NCI-H1436 (cell line): Measurements from ENCODE around the gene LEP.
A peak's percentile ranks its signal among the peaks of the same experiment; 100 is the strongest.

Experiments used
- DNase-seq: peaks from one replicate; lab custom pipeline; 2025; lab: John Stamatoyannopoulos, UW

The LEP gene

DNA sequence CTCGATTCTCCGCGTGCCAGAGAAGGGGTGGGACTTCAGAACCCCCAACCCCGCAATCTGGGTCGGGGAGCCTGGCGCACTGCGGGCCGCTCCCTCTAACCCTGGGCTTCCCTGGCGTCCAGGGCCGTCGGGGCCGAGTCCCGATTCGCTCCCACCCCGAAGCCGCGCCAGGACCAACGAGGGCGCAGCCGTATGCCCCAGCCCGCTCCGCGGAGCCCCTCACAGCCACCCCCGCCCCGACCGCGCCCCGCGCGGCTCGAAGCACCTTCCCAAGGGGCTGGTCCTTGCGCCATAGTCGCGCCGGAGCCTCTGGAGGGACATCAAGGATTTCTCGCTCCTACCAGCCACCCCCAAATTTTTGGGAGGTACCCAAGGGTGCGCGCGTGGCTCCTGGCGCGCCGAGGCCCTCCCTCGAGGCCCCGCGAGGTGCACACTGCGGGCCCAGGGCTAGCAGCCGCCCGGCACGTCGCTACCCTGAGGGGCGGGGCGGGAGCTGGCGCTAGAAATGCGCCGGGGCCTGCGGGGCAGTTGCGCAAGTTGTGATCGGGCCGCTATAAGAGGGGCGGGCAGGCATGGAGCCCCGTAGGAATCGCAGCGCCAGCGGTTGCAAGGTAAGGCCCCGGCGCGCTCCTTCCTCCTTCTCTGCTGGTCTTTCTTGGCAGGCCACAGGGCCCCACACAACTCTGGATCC is at the start of gene LEP:
Gene LEP (plus strand): TSS at position 583 of the 691 bp plus-strand sequence. CDS start 10,741 bp downstream, outside the sequence.
- DNase-seq = no peak

DNA sequence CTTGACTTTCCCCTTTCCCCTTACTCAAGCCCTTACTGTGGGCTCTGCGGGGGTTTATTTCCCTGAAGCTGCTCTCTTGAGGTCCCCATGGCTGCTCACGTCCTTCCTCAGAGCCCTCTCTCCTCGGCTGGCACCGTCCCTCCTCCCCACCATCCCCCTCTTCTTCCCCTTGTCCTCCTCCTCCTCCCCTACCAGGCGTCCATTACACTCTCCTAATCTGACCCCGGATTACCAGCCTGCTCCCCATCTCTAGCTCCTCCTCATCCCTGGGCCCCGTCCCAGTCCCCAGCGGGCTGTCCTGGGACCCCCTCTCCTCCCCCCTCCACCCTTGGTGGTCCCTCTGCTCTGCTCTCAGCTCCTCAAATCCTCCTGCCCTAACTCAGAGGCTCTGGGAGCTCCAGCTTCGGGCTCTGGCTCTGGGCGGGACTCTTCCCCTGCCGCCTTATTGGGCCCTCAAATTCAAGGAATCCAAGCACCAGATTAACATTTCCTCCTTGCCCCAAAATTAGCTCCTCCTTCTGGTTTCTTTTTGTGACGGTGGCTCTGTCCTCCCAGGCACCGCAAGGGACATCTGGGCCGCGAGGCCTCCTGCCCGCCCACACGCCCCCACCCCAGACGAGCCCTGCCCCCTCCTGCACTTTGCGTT is 48.5 kb upstream of the LEP start:
- DNase-seq = no peak

GRCh38 chr7:128194533-128195282 is 46.4 kb upstream of the LEP start:
- no peak for DNase-seq

GRCh38 chr7:128197589-128197988 is 43.5 kb upstream of the LEP start:
- no peak for DNase-seq

- DNase-seq = no peak
Observed at GRCh38 chr7:128197989-128198580, 43.0 kb upstream of the LEP start.

DNA sequence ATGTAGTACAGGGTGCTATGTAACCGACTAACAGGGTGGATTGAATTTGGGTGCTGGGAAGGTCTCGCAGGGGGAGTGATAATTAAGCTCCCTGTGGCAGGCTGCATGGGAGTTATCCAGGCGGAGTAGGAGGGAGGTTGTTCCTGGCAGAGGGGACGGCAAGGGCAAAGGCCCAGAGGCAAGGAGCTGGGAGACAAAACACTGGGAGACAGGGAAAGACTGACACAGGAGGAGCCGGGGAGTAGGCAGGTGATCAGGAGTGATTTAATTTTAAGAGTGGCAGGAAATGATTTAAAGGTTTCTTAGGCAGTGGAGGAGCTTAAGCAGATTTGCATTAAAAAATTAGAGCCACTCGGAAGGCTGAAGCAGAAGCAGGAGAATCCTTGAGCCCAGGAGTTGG is 40.7 kb upstream of the LEP start:
- no peak for DNase-seq

DNA sequence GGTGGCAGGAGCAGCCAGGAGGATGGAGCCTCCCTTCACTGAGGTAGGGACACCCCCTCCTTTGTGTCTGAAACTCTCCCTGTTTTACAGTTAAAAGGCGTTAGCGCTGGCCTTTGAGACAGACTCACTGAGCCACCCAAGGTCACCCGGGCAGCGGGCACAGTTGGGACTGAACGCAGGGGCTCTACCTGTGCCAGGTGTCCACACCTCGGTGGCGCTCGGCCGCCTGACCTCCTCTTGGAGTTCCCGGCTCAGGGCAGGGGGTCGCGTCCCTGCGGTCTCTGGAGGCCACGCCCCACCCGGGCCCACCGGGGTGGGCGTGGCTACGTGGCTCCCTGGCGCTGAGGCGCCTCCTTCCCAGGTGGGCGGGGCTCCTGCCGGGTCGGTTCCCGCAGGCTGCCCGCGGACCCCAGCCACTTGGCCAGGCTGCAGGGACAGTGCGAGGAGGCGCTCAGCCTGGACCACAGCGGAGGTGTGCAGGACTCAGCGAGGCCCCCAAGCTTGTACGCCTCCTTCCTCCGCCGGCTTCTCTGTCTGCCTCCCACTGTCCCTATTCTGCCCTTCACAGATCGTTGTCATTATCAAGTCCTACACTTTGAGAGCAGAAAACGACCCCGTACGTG is 39.9 kb upstream of the LEP start:
- no peak for DNase-seq

DNA sequence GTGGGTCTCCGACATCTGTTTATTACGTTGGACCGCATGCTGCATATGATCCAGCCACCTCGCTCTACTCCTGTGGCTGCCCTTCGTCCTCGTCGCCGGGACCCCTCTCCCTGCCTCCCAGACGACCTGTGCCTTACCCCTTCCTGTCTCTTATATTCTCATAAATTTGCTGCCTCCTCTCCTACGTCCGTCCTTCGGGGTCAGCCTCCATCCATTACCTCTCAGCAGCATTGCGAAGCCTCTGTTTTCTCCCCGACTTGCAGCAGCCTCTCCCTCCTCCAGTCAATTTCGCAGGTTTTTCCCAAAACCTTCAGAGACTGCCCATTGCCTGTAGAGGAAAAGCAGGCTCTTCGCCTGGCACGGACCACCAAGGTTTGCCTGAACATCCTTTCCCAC is 39.4 kb upstream of the LEP start:
- no peak for DNase-seq

DNA sequence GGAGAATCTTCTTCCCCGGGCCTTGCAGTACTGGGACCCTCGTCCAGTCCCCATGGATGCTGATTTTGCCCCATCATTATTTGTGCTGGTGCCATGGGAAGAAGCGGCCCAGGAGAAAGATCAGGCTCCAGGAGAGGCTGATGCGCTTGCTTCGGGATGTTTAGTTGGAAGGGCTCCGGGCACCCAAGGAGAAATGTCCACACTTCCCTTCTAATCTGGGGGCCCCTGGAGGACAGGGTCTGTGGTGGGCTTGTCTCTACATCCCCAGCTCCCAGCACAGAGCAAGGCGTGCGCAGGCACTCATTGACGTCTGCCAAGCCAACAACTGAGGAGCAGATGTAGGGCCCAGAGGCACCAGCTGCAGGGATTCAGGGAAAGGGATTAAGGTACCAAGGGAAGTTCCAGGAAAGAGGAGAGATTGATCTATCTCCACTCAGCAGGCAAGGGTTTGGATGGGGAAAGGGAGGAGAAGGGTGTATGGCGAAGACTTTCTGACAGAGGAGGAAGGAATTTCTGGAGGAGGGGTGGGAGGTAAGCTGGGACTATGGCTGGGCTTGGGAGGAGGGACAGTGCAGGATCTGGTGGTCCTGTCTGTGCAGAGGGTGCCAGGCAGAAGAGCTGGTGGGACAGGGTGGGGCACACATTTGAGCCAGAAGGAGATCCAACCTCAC is 38.7 kb upstream of the LEP start:
- DNase-seq = no peak

DNA sequence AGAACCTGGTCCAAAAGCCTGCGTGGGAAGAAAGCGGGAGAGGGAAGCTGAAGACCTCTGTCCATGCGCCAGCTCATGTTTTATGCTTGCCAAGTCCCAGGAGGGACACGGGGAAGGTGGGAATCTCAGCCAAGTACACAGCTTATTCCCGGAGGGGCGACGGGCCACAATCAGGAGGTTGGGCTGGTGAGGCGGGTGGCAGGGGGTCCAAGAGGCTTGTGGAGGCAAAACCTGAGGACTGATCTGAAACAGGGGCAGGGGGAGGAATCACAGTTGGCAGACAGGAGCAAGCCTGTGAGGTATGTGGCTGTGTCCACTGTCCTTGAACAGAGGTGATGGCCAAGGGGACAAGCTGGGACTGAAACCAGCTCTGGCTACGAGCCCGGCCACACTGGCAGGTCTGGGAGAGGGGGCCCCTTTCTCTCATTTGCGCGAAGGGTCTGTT is 38.0 kb upstream of the LEP start:
- DNase-seq = no peak

GRCh38 chr7:128203710-128204214 is 37.3 kb upstream of the LEP start:
- DNase-seq = no peak

DNA sequence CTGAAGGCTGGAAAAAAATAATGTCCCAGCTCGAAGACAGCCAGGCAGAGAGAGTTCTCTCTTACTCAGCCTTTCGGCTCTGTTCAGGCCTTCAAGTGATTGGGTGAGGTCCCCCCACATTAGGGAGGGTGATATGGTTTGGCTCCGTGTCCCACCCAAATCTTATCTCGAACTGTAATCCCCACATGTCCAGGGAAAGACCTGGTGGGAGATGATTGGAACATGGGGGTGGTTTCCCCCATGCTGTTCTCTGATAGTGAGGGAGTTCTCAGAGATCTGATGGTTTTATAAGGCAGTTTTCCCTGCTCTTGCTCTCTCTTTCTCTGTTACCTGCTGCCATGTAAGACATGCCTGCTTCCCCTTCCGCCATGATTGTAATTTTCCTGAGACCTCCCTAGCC is 36.6 kb upstream of the LEP start:
- DNase-seq = no peak

- DNase-seq = no peak
Observed at GRCh38 chr7:128205068-128205467, 36.0 kb upstream of the LEP start.

DNA sequence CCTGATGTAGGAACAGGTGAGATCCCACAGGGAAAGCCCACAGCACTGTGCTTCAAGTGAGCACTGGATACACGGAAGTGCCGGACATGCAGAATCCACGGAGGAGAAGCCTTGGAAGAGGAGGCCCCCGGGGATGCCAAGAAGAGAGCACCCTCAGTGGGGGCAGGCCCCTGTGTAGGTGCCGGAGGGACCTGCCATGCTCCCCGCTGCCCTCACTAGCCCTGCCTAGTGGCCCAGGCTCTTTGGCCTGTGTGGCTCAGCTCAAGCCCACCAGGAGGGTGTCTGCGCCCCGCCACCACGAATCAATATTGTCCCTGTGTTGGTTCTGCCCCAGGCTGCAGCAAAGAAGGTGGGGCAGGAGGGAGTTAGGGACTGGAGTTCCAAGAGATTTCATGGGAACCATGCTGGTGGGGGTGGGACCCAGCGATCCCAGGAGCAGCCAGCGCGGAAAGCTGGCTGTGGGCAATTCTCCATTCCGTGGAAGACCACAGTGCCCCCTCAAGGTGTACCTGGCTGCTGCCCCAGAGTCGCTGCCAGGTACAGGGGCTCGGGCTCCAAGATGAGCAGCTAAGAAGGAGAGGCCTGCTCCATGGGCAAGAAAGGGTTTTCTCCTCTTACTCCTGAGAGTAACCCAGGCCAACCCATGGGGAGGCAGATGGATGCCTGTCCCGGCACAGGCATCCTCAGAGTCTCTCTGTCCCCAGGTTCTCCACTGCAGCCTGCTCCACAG is 34.9 kb upstream of the LEP start:
- no peak for DNase-seq

- DNase-seq = no peak
Observed at GRCh38 chr7:128206747-128207500, 34.2 kb upstream of the LEP start.

- DNase-seq = no peak
Observed at GRCh38 chr7:128207609-128208008, 33.5 kb upstream of the LEP start.

DNA sequence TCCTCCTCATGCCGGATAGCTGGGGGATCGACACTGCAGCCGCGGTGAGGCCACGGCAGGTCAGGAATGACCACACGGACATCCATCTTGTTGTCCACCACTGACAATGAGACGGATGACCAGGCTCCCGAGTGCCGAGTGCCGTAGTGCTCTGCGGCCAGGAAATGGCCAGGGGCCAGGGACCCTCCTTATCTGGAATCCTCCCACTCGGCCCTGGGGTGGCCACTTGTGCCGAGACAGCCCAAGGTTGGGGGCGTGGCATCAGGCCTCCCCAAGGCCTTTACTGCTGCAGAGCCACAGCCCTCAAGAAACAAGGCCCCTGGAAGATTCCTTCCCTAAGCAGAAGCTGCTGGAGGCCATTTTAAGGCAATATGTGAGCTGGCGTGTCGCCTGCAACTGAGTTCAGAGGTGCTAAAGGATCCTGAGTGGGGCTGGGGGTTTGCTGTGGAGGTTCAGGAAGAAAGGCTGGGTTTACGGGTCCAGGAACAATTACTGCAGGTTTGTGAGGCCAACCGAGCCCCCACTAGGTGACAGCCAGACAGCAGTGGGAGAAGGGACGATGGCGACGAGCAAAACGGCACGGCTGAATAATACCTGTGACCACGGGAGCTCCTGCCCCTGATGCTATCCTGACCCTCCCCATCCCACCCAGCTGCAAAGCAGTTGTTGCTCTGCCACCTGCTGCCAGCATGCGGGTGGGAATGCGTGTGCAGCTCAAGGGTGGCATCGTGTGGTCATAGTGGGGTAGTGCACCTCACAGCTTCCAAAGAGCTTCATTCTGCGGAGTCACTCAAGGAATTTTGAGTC is 31.6 kb upstream of the LEP start:
- DNase-seq = peak; percentile 73

DNA sequence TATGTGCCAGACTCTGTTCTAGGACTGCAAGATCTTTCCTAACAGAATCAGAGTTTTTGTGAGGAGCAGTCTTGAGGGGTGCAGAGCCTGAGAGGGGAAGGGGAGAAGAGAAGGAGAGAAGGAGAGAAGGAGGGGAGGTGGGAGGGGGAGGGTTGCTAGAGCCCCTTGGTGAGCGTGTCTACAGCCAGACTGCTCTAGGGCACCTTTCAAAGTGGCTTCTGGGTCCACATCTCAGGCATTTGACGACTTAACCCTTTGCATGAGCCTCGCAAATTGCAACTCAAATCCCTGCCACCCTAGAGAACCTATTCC is 31.1 kb upstream of the LEP start:
- no peak for DNase-seq
